Measurements from ENCODE around the gene RAB8A. TPM values are rescaled to one million over a fixed set of nuclear protein-coding genes. Genes with fewer than 3 reads are reported as not detected.
"Not testable (repeated sequence)": the region's sequence is repeated elsewhere in the genome, so short reads cannot be mapped to it uniquely, and the experiment has no call there.

Gene RAB8A
- polyA plus RNA-seq, 12 donors, result 18.9 to 90.2 (median 34.4) TPM; not detected in 1

DNA sequence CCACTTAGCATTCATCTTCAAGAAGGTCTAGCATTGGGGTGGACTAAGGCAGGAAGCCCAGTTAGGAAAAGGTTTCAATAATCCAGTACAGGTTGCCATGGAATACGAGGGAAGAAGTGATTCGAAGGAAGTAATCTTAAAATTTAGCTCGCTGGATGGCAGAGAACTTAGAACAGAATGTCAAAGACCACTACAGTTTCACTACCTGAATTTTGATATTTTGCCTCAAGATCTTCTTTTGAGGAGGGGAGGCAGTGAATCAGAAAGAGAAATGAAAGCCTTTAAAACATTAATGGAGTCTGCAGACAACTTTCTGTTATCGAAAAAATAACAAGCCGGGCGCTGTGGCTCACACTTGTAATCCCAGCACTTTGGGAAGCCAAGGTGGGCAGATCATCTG, 7.0 kb upstream of the RAB8A start:
- DNase-seq, result no peak

DNA sequence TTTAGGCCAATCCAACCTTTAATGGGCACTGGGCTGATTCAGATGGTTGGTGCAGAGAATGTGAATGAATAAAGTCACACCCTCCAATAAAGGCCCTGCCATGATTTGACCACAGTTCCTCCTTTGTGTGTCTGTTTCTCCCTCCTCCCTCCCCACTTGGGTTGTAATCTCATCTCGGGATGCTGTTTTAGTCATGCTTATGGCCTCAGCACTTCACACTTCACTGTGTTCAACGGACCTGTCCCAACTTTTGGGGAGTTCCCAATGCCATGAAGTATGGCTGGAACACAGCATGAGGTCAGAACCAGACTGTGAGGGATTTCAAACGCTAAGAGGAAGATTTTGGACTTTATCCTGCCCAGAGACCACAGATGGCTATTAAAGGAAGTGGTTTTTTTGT, 5.6 kb upstream of the RAB8A start:
- no peak for DNase-seq

DNA sequence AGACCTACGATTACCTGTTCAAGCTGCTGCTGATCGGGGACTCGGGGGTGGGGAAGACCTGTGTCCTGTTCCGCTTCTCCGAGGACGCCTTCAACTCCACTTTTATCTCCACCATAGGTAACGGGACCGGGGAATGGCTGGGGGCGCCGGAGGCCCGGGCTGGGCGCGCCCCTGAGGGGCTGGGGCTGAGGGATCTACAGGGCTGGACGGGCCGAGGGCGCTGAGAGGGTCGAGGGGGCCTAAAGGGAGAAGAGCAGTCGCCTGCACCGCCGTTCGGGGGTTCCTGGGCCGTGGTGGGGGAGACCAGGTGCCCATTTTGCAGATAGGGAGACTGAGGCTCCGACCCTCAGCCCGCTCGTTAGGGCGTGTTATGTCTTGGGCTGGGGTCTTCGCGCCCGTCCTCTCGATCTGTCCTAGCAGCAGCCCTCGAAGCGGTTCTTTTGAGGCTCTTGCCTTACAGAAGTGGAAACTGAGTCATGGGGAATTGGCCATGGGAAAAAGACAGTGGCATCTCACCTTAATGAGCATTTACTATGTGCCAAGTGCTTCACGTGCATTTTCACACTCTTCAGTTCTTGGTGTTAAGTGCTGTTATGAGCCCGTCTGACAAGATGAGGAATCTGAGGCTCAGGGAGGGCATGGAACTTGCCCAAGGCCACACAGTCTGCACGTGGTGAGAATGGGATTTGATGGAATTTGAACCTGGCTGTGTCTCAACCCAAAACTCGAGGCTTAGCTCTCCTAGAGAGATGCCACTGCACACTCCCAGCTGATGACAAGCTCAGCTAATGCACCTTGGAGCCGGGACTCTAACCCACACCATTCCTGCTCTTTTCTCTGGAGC, 442 bp downstream of the RAB8A start:
- no peak for DNase-seq

DNA sequence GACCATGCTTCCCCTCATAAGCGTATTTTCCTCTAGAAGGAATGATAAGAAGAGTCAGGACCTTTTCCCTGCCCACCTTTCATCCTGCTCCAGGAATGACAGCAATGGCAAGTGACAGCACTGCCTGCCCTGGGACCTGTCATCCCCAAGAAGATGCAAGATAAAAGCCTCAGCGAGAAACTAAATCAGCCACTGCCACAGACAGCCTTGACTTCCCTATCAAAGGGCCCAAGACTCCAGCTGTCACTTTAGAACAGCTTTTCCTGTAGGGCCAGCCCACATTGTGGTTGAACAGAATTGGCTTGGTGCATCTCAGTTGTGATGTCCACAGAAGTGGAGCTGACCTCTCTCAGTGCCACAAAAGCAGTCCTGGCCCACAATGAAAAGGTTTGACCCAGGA, 1.1 kb downstream of the RAB8A start:
- DNase-seq, result no peak

DNA sequence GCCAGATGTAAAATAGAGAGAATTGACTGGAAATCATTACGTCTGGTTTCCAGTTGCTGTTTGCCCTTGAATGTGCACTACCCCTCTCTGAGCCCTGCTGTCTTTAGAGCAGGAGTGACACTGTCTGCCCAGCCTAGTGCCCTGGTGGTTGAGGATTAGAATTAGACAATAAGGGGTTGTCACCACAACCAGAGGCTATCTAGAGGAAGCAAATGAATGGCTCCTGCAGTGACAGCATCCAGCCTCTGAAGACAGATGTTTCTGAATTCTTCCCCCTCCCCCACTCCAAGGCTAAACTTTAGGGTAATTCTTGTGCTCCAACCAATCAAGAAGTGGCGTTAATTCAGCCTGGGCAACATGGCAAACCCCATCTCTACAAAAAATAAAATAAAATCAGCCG, 2.0 kb downstream of the RAB8A start:
- no peak for DNase-seq

DNA sequence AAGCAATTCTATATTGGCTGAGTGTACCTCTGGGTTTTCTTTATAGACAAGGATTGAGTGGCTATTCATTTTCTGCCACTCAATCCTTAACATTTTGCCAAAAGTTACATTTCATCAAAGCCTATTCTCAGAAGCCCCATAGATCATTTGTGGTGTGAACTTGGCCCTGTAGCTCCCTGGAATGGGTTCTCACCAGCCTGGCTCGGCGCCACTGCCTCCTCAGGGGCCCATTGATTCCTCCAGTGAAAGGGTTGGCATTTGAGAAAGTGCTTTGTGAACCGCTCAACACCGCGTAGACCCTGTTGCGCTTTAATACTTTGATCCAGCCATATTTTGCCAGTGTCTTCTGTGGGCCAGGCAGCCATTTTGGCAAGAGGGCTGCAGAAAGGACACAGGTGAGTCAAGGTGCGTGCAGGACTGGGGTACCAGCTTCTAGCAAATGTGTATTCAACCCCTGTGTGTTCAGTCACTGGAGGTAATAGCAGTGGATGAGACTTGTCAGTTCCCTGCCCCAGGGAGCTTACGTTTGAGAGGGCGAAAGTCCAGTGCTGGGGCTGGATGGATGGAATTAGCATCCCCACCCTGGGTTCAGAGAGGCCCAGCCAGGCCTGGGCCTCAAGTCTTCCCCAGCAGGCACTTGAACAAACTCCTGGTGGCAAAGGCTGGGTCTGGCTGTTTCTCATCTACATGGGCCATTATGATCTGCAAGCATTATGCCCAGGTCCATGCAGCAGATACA, 3.8 kb downstream of the RAB8A start:
- no peak for DNase-seq

DNA sequence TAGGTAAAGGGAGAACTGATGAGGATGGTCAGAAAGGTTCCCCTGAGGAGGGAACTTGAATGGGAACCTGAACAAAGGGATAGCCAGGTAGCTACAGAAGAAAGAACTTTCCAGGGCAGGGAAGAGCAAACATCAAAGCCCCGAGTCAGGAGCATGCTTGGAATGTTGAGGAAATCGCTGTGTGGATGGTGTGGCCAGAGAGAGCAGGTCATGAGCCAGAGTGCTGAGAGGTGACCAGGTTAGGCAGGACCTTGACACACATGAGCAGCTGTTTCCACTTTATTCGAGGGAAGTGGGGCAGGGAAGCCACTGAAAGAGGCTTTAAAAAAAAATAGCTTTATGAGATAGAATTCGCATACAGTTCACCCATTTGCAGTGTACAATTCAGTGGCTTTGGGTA, 4.4 kb downstream of the RAB8A start:
- DNase-seq, result no peak

DNA sequence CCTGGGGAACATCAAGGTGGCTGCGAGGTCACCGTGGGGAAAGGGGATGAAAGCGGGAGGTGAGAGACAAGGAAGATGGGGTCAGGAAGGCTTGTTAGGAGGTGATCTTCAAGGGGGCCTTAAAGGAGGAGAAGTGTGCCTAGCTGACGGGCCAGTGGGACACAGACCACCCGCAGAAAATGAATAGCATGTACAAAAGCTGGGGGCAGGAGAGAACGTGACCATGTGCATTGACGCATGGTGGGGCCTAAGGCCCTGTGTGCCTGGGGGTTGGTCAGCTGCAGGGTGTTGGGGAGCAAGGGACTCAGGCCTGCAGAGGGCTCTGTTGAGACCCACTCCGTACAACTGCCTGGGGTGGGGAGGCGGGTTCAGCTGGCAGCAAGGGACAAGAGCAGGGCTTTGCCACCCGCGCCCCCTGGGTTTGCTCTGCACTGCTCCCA, 5.9 kb downstream of the RAB8A start:
- no peak for DNase-seq

DNA sequence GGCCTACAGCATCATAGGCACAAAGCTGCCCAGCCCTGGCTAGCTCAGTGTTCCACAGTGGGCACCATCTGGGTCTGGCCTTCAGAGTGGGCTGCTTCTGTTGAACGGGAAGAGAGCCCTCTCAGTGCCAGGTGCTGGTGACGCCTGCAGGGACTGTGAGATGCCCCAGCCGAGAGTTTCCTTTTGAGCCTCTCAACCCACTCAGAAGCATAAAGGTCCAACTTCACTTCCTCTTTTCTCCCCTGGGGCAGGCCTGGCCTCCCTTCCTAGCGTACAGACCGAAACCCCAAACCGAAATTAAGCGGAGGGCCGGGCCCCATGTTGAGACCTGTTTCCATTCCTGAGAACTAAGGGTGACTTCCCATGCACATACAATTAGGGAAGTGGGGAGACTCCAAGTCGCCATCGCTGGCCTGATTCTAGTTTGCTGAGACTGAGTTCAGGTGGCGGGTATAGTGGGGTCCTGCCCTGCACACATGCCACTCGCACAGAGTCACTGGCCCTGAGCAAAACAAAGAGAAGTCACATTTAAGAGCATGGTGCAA, 6.9 kb downstream of the RAB8A start:
- no peak for DNase-seq

DNA sequence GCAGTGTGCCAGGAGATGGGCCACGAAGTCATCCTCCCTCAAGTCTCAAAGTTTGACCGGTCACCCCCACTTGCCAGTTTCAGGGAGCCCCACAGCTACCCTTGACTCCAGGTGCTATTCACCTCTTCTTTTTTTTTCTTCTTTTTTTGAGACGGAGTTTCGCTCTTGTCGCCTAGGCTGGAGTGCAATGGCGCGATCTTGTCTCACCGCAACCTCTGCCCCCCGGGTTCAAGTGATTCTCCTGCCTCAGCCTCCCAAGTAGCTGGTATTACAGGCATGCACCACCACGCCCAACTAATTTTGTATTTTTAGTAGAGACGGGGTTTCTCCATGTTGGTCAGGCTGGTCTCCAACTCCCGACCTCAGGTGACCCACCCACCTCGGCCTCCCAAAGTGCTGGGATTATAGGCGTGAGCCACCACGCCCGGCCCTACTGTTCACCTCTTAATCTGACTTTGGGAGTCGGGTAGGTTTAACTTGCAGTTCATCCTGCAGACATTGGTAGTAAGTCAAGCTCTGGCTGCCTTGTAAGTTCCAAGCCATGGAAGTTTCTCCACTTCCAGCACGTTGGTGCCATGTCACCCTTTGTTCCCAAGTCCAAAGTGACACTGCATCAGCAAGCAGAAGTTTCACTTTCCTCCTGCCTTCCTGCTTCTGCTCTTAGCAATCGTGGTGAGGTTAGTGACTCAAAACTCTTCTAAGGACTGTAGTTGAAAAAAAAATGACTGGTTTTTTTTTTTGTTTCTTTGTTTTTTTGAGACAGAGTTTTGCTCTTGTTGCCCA, 7.6 kb downstream of the RAB8A start:
- DNase-seq, result not testable (repeated sequence)

DNA sequence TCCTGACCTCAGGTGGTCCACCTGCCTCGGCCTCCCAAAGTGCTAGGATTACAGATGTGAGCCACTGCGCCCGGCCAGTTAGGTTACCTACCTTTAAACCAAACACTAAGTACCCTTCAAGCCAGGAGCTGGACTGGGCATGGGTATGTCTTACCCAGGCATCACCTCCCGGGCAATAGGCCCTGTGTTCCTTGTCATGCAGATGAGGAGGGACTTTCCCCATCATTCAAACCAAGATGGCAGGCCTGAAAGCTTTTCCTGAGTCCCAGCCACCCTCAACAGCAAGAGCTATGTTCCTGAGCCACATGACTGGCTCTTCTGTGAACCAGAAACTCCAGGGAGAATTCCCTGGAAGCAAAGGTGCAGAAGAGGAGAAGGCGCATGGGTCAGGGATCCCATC, 9.5 kb downstream of the RAB8A start:
- no peak for DNase-seq

DNA sequence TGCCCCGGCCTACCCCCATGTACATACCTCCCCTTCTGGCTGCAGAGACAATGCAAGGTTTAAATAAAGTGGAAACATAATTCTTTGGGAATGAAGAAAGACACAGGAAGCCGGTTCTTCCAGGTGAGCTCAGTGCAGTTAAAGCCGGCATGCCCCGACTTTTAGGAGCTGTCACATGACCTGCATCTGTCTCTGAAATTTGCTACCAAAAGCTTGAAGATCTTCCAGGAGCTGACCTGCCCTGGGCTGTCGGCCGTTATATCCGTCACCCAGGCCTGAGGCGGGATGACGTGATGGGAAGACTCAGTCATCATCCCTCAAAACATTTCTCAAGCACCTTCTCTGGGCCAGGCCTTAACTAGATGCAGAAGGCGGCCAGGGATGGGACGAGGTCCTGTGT, 10.3 kb downstream of the RAB8A start:
- DNase-seq, result no peak

DNA sequence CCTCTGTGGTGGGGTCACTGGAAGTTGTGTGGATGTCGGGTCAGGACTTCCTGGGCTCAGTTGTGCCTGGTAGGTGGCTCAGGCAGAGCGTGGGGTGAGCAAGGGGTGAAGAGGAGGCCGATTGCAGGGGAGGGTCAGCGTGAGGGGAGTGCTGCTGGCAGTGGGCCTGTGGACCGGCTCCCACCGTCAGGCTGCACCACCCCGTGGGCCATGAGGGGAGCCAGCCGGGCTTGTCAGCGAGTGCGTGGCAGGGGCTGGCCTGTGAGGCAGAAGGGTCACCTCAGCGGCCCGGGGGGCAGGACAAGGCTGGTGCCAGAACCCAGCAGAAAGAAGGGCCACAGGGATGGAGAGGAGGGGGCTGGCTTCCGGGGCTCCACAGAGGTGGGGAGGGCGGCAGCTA, 13.3 kb downstream of the RAB8A start:
- DNase-seq, result no peak

DNA sequence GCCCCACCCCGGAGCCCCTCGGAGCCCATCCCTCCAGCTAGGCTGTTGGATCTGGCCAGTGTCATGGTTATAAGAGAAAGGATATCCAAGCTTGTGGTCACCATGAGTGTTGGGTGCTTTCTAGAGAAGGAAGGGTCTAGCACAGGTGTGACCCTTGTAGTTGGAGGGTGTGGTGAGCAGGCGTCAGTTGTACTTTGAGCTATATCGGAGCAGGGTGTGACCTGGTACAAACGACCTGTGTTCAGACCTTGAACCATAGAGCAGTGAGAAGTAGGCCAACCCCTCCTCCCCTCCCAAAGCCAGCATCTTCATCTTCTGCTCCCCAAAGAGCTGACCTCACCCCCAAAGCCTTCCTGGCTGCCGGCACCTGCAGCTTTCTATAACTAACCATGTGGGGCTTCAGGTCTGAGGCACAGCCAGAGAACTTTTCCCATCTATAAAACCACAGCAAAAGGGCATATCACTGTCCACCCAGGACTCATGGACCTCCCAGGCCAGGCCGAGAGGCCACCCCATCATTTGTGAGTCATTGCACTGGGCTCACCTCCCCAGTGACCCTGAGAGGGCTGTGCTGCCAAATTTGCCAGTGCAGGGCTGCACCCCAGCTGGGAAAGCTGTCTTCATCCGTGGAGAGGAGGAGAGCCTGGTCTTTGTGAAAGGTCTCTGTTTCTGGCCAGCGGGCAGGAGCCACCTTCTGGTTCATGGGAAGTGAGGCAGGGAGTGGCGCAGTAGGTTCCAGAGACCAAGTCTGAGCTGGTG, 14.2 kb downstream of the RAB8A start:
- no peak for DNase-seq

DNA sequence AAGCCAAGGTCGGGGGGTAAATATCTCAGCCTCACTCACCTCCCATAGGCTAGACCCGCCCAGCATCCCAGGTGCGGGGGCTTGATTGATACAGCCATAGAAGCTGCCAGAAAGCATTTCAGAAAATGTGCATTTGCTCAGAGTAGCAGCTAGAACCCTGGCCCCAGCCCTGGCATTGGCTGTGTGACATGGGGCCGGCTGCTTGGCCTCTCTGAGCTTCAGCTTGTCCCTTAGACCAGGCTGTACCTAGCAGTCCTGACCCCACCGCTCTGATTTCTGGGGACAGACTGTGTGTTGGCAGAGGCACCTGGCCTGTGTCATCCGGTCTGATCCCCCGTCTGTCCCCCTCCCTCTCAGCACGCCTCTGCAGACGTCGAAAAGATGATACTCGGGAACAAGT, 15.4 kb downstream of the RAB8A start:
- DNase-seq, result no peak

DNA sequence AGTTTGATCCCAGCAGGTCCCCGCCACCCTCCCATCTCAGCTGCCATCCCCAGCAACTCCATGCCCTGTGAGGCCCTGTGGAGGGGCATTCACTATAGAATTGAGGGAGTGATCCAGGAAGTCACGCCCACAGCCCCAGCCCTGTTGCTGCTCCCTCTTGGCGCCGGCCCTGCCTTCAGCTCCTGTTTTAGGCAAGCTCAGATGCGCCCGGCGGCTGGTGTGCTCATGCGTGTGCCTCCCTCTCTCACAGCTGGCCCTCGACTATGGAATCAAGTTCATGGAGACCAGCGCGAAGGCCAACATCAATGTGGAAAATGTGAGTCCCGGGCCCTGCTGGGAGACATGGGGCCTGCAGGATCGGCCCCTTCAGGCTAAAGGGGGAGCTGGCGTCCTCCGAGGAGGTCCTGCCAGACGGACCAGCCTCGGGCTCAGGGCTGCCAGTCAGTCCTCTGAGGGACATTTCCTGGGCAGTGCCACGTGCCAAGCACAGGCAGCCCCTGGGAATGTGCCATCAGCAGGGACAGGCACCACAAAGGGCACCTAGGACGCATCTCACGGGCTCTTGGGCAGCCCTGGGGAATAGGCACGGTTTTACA, 16.2 kb downstream of the RAB8A start:
- DNase-seq, result no peak

DNA sequence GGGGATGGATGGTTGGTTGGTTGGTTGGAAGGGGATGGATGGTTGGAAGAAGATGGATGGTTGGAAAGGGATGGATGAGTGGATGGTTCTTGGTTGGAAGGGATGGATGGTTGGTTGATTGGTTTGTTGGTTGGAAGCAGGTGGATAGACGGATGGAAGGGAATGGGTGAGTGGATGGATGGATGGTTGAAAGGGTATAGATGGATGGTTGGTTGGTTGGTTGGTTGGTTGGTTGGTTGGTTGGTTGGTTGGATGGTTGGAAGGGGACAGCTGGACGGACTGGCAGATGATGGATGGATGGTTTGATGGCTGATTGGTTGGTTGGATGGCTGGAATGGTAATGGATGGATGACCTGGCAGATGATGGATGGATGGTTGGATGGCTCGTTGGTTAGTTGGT, 20.0 kb downstream of the RAB8A start:
- no peak for DNase-seq

DNA sequence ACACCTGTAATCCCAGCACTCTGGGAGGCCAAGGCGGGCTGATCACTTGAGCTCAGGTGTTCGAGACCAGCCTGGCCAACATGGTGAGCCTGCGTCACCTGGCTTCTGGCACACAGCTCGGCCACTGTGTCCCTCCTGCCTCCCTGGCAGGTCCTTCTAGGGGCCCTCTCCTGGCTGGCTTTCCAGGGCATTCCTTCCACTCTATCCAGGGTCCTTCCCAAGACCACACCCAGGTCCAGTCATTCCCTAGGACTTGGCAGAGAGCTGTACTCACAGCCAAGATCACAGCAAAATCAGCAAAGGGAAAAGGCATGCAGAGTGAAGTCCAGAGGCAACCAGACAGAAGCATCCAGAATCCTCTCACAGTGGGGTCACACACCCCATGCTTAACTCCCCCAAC, 22.1 kb downstream of the RAB8A start:
- DNase-seq, result no peak

DNA sequence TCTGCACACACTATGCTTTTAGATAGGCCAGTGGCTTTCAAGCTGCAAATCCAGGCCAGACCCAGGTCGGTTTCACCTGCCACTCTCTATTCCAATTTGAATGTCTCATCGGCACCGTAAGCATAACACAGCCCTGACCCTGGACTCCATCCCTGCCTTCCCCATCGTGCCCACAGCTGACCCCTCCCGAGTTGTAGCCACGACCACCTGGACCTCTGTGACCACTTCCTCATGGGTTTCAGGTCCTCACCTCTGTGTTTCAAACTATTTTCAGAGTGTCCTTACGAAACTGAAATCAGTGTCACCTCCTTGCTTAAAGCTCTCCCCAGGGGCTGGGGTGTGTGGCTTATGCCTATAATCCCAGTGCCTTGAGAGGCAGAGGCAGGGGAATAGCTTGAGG, 22.8 kb downstream of the RAB8A start:
- no peak for DNase-seq

DNA sequence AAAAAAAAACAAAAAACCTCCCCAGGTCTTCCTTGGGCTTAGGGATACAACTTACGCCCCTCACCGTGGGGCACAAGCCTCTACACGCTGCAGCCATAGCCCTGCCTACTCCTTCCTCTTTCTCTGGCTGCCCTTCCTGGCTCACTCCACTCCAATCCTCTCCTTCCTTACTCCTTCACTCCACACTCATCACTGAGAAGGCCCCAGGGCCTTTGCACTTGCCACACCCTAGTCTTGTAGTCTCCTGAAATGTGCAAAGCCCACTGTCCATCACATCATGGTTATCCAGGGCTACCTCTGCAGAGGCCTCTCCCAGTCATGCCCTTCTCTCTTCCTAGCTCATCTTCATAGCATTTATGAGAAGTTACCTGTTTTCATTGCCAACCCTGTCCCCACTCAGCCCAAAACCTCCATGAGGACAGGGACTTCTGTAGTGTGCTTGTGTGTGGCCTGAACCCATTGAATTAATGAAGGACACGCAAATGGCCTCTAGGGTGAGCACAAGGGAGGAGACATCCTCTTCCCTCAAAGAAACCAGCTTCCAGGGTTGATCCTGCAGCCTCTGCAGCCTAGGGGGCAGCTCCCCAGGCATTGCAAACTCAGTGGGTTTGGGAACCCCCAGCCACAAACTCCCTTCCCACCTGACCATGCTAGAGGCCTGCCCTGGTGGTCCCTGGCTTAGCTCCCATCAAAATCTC, 23.9 kb downstream of the RAB8A start:
- no peak for DNase-seq

Data from muscle of arm (tissue), 12 donors.